ENCODE measurements around the gene APMAP. TPM values are rescaled to one million over a fixed set of nuclear protein-coding genes. Genes with fewer than 3 reads are reported as not detected.

Gene APMAP
- total and polyA plus RNA-seq, 9 of the 15 experiments (the other 6 are each of a cell fraction or from before 2014, with no cell fraction given) = 6.7 to 18.2 (median 14.4) TPM

DNA sequence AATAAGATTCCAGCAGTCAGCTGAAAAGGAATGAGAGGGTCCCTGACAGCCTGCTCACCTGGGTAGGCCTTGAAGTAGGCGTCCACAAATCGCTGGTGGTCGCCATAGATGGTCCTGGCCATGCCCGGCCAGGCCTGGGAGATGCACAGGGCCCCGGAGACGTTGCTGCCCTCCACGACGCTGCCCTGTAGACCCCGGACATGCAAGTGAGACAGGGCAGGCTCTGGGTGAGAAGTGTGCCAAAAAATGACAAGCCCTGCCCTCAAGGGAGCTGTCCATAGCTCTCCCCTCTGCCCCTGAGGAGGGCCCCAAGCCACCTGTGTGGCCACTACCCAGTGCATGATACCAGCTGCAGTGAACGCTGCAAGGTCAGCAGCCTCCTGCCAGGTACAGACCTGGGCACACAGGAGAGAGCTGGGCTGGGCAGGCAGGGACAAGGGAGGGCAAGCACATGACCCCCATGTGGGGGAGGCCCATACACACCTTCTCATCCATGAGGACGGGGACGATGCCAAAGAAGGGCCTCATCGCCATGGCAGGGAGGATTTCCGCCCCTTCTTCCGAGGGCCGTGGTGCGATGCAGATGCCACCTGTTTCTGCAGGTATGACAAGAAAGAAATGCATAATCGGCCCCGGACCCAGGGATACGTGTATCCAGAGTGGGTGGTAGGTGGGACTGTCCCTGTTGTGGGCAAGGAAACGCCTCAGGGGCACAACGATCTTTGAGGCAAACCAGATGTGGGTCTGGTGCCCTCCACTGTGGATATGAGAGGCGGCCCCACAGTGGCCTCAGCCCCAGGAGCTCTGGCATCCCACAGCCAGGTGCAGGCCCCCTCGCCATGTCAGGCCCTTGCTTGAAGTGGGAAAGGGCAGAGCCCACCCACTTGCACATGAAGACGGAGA is 21.2 kb upstream of the APMAP start:
- peaks cover 3 to 64% of the 10 kb centered on the region in 2 experiments; a peak in 4 of 5 replicates for H3K27me3 ChIP-seq (ENCODE audit: control insufficient read depth in 2 of 2, insufficient read depth in 2 of 2, low read length in 2 of 2)
- no peak for TF ChIP-seq HNRNPH1 (optimal IDR thresholded peaks at IDR 0.05; ENCODE audit: low read depth, low read length)
- no peak for TF ChIP-seq HDAC1 (IDR thresholded peaks at IDR 0.05)
- TF ChIP-seq ILK (tag; IDR thresholded peaks at IDR 0.05; ENCODE audit: borderline replicate concordance, low read depth) = no peak
- TF ChIP-seq ZNF766 (CRISPR knock-in tag; conservative IDR thresholded peaks at IDR 0.05) = no peak
- TF ChIP-seq ZNF408 (CRISPR knock-in tag; IDR thresholded peaks at IDR 0.05; ENCODE audit: low read depth) = no peak
- no peak for TF ChIP-seq ELF4 (CRISPR knock-in tag; IDR thresholded peaks at IDR 0.05)
- TF ChIP-seq TAL1 (IDR thresholded peaks at IDR 0.05) = no peak
- no peak for TF ChIP-seq NCOR1 (IDR thresholded peaks at IDR 0.05)
- TF ChIP-seq YY1 (IDR thresholded peaks at IDR 0.05; ENCODE audit: borderline replicate concordance in 1 of 3, control insufficient read depth in 1 of 3, extremely low read depth in 1 of 3, insufficient read depth in 3 of 3, insufficient read length in 1 of 3, insufficient replicate concordance in 2 of 3, low read depth in 1 of 3, low read length in 2 of 3) = no peak
- no peak for TF ChIP-seq ZBTB8A (IDR thresholded peaks at IDR 0.05; ENCODE audit: partially characterized antibody)
- TF ChIP-seq, protein P1, sequence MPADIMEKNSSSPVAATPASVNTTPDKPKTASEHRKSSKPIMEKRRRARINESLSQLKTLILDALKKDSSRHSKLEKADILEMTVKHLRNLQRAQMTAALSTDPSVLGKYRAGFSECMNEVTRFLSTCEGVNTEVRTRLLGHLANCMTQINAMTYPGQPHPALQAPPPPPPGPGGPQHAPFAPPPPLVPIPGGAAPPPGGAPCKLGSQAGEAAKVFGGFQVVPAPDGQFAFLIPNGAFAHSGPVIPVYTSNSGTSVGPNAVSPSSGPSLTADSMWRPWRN (IDR thresholded peaks at IDR 0.05; ENCODE audit: low read depth) = no peak
- no peak for TF ChIP-seq ZEB2 (IDR thresholded peaks at IDR 0.05)

More for the DNA sequence above, 21.2 kb upstream of the APMAP start:
- no peak overlapping the region for H3K4me2 ChIP-seq (ENCODE audit: insufficient read depth, low read length)
- POLR2A ChIA-PET = no interaction called here
- H3K4me1 ChIP-seq (replicated peaks in 1 of 2; ENCODE audit: control insufficient read depth in 2 of 2, insufficient read depth in 2 of 2, low read length in 2 of 2) = no peaks in the 10 kb centered on the region
- no peaks in the 10 kb centered on the region for H4K20me1 ChIP-seq (replicated peaks; ENCODE audit: control insufficient read depth, insufficient read depth, low read length)
- DNase-seq (ENCODE audit: extremely low read depth in 1 of 4, low spot score in 3 of 4) (no peak), FAIRE-seq (no peak), ATAC-seq (no peak)
- no peaks in the 10 kb centered on the region for H3K79me2 ChIP-seq (ENCODE audit: control insufficient read depth, insufficient read depth, low read length)
- H3K9me3 ChIP-seq (replicated peaks; ENCODE audit: control insufficient read depth, insufficient read depth, low read depth, low read length) = no peaks in the 10 kb centered on the region
- H3K4me3 ChIP-seq = no peak overlapping the region
- no peak overlapping the region for H3K27ac ChIP-seq (ENCODE audit: extremely low read depth, low read depth, low read length)
- 3% methylated on average over 18 of the region's 25 CpGs for WGBS (ENCODE audit: insufficient coverage, low coverage, missing lambda C conversion rate)
- no peaks in the 10 kb centered on the region for H3K9me1 ChIP-seq (ENCODE audit: control insufficient read depth, insufficient read depth, low read length)
- H2AFZ ChIP-seq (ENCODE audit: low read depth, low read length) = no peak overlapping the region
- CTCF ChIA-PET (ENCODE audit: low intra/inter-chr PET ratio) = no interaction called here
- intact Hi-C loops (cut with micrococcal nuclease) (no loop called here), in situ Hi-C loops (cut with MboI) (no loop called here)
- H3K36me3 ChIP-seq (ENCODE audit: control insufficient read depth, insufficient read depth, low read length) = no peaks in the 10 kb centered on the region
- no TSS peak for BruUV-seq (replicated peaks)
- no peak overlapping the region for H3K9ac ChIP-seq (ENCODE audit: insufficient read depth in 1 of 2, low read depth in 2 of 2, low read length in 2 of 2)

Measured in K562 (cell line).